Fibroblast of the aortic adventitia (primary cell): ENCODE data around the gene MED10. TPM values are rescaled to one million over a fixed set of nuclear protein-coding genes. Genes with fewer than 3 reads are reported as not detected.

Experiments
- DNase-seq: peaks from one replicate; pipeline ENCODE4 v3.0.0-alpha.2; 2010; ENCODE audit warnings: low read depth
- H3K4me3 ChIP-seq: 2 replicates; pipeline ENCODE4 v1.5.1; 2011; ENCODE audit warnings: low read depth, mild to moderate bottlenecking, control low read depth, low read length, moderate library complexity
- CTCF ChIP-seq: IDR thresholded peaks from 2 replicates; pipeline ENCODE4 v1.5.1; 2011; ENCODE audit warnings: mild to moderate bottlenecking, low read length, control low read depth, inconsistent platforms; ENCODE audit not compliant: insufficient read depth
- total RNA-seq: library from RNA; depleted of rRNA; stranded (reverse); fragments of >200 nt; gene quantifications from 2 replicates; pipeline ENCODE4 v1.2.3, GENCODE V29; 2012; ENCODE audit warnings: low replicate concordance

Gene MED10
- total RNA-seq, 1 donor: 17.5 TPM

GRCh38 chr5:6343951-6344592 lies 34.3 kb downstream of the MED10 start:
- no peak for TF ChIP-seq CTCF
- H3K4me3 ChIP-seq: no peak overlapping the region
- DNase-seq: no peak

- no peak overlapping the region for H3K4me3 ChIP-seq
- no peak for DNase-seq
- TF ChIP-seq CTCF: no peak
Measured at GRCh38 chr5:6342689-6343315, 35.5 kb downstream of the MED10 start.

GRCh38 chr5:6340100-6340499 lies 38.2 kb downstream of the MED10 start:
- peak; percentile 15 for DNase-seq
- TF ChIP-seq CTCF: no peak
- no peak overlapping the region for H3K4me3 ChIP-seq

GRCh38 chr5:6338871-6339270 lies 39.5 kb downstream of the MED10 start:
- no peak for DNase-seq
- no peak for TF ChIP-seq CTCF
- H3K4me3 ChIP-seq: no peak overlapping the region

GRCh38 chr5:6338135-6338534 lies 40.2 kb downstream of the MED10 start:
- no peak overlapping the region for H3K4me3 ChIP-seq
- no peak for TF ChIP-seq CTCF
- DNase-seq: no peak

GRCh38 chr5:6333182-6333905 lies 45.0 kb downstream of the MED10 start:
- no peak overlapping the region for H3K4me3 ChIP-seq
- no peak for TF ChIP-seq CTCF
- no peak for DNase-seq
